ENCODE measurements around the gene CHMP3.

The CHMP3 gene

GRCh38 chr2:86480105-86480504 is 83.1 kb downstream of the CHMP3 start:
- H3K4me3 ChIP-seq (ENCODE audit: low read length): no peak overlapping the region
- no peak for TF ChIP-seq ZNF274 (IDR thresholded peaks at IDR 0.05; ENCODE audit: low read depth, low read length)

- TF ChIP-seq ZNF274 (IDR thresholded peaks at IDR 0.05; ENCODE audit: low read depth, low read length): no peak
Observed at GRCh38 chr2:86477349-86477748, 85.9 kb downstream of the CHMP3 start.

DNA sequence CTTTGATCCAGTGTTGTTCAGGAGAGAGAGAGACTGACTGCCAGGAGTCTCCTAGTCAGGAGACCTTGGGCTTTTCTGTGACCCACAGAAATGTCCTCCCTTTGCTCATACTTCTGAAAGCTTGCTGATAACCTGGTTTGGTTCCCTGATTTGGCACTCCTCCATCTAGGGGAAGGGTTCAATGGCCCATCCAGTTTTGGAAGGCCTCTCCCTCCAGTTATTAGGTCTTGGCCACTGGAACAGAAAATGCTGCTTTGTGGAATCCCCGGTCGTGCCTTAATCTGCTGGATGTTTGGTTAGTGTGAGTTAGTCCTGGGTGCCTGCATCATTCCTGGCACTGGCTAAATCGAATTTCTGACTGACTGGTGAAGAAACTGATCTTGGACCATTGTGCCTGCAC is 86.3 kb downstream of the CHMP3 start:
- no peak overlapping the region for H3K4me3 ChIP-seq (ENCODE audit: low read length)
- TF ChIP-seq ZNF274 (IDR thresholded peaks at IDR 0.05; ENCODE audit: low read depth, low read length): no peak

More at GRCh38 chr2:86477349-86477748, 85.9 kb downstream of the CHMP3 start:
- no peak overlapping the region for H3K4me3 ChIP-seq (ENCODE audit: low read length)

DNA sequence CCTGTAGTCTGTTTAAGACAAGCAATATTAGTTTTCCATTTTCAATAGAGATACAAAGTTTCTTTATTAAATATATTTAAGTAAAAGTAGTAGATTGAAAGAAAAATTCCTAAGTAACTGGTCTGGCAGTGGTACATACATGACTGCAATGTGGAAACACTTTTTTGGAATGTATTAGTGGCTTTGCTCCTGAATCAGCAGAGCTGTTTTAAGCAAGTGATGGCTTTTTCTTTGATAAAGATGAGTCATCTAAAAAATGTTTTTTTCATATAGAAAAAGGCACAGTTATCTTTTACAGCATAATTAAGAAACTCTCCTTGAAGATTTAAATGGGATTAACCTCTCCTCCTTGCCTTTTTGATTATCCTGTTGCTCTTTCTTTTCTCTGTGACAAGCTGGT is 87.2 kb downstream of the CHMP3 start:
- no peak overlapping the region for H3K4me3 ChIP-seq (ENCODE audit: low read length)
- no peak for TF ChIP-seq ZNF274 (IDR thresholded peaks at IDR 0.05; ENCODE audit: low read depth, low read length)

- no peak overlapping the region for H3K4me3 ChIP-seq (ENCODE audit: low read length)
- no peak for TF ChIP-seq ZNF274 (IDR thresholded peaks at IDR 0.05; ENCODE audit: low read depth, low read length)
Observed at GRCh38 chr2:86471637-86472036, 91.6 kb downstream of the CHMP3 start.

DNA sequence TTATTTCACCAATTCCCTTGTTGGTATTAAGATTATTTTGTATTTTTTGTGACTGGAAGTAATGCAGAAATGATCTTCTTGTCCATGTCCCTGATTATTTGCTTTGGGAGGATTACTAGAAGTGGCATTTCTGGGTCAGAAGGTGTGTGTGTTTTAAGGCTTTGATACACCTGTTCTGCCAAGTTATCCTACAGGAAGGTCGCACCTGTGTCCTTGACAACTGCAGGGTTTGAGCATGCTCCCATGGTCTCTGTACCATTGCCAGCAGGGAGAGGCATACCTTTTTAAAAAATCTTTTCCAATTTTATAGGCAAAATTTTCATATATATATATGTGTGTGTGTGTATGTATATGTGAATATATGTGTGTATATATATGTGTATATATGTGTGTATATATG is 92.4 kb downstream of the CHMP3 start:
- TF ChIP-seq ZNF274 (IDR thresholded peaks at IDR 0.05; ENCODE audit: low read depth, low read length): no peak
- H3K4me3 ChIP-seq (ENCODE audit: low read length): no peak overlapping the region

- no peak for TF ChIP-seq ZNF274 (IDR thresholded peaks at IDR 0.05; ENCODE audit: low read depth, low read length)
- no peak overlapping the region for H3K4me3 ChIP-seq (ENCODE audit: low read length)
Observed at GRCh38 chr2:86468162-86469033, 94.8 kb downstream of the CHMP3 start.

- TF ChIP-seq ZNF274 (IDR thresholded peaks at IDR 0.05; ENCODE audit: low read depth, low read length): no peak
- no peak overlapping the region for H3K4me3 ChIP-seq (ENCODE audit: low read length)
Observed at GRCh38 chr2:86466306-86466705, 96.9 kb downstream of the CHMP3 start.

- H3K4me3 ChIP-seq (ENCODE audit: low read length): no peak overlapping the region
- TF ChIP-seq ZNF274 (IDR thresholded peaks at IDR 0.05; ENCODE audit: low read depth, low read length): no peak
Observed at GRCh38 chr2:86464652-86465051, 98.6 kb downstream of the CHMP3 start.

DNA sequence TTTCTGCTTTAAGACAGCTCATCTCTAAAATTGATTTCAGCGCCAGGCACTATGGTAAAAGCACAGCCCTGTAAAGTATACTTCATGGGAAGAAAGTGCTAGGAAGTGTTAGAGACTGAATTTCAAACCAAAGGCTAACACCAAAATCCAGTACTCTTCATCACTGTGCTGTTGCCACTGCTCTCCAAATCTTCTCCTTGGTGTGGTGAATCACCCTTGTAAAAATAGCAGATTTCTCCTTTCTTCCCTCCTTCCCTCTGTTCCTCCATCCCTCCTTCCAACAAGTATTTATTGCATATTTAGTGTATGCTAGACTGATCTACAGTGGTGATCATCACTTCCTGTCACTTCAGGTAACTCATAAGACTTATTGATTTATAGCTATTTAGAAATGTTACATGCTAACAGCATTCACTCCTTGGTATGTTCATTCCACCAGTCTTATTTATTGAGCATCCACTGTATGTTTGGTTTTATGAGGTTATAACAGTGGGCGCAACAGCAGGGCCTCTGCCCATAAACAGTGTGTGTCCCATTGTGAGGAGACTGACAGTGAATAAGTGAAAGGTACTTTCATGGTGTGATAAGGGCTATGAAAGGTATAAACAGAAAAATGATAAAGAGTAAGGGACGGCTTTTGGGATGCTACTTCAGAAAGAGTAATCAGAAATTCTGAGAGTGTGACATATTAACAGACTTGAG is 102.0 kb downstream of the CHMP3 start:
- no peak overlapping the region for H3K4me3 ChIP-seq (ENCODE audit: low read length)
- TF ChIP-seq ZNF274 (IDR thresholded peaks at IDR 0.05; ENCODE audit: low read depth, low read length): no peak

DNA sequence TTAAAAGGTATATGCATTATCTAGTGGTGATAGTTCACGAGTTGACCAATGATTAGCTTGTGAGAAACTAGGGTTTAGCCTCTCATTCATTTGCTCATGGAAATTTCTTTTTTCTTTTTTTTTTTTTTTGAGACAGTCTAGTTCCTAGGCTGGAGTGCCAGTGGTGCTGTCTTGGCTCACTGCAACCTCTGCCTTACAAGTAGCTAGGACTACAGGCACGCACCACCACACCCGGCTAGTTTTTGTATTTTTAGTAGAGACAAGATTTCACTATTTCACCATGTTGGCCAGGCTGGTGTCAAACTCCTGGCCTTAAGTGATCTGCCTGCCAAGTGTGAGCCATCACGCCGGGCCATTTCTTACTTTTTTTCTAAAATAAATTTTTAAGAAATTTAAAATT is 108.1 kb downstream of the CHMP3 start:
- TF ChIP-seq ZNF274 (IDR thresholded peaks at IDR 0.05; ENCODE audit: low read depth, low read length): no peak
- no peak overlapping the region for H3K4me3 ChIP-seq (ENCODE audit: low read length)

- no peak overlapping the region for H3K4me3 ChIP-seq (ENCODE audit: low read length)
- TF ChIP-seq ZNF274 (IDR thresholded peaks at IDR 0.05; ENCODE audit: low read depth, low read length): no peak
Observed at GRCh38 chr2:86454238-86454637, 109.0 kb downstream of the CHMP3 start.

DNA sequence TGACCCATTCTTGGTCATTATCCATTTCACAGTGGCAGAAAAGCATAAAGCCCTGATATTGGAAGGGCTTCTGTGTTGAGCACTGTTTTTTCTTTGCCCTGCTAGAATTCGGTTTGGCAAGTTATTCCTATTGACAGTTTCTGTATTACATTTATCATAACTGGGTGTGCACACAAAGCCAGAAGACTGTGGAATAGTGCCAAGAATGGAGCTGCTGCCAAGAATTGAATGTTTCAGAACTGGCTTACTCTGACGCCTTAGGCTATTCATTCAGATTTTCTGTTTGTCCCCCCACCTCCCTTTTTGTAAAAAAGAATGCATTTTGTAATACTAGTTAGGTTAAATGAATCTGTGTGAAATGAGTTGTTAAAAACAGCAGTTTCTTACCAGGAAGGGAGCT is 109.4 kb downstream of the CHMP3 start:
- no peak overlapping the region for H3K4me3 ChIP-seq (ENCODE audit: low read length)
- TF ChIP-seq ZNF274 (IDR thresholded peaks at IDR 0.05; ENCODE audit: low read depth, low read length): no peak
